Chondrocyte (in vitro differentiated cells): ENCODE measurements around the gene THAP3. TPM values are rescaled to one million over a fixed set of nuclear protein-coding genes. Genes with fewer than 3 reads are reported as not detected.

Experiments used
- DNase-seq: peaks from one replicate; pipeline ENCODE4 v3.0.0; 2021; ENCODE audit warnings: mixed read lengths, low spot score
- H3K27ac Mint-ChIP-seq: one replicate; pipeline ENCODE4 v1.8.0; 2021; ENCODE audit warnings: mild to moderate bottlenecking, moderate library complexity, mixed read lengths; ENCODE audit not compliant: unreplicated experiment
- H3K27me3 Mint-ChIP-seq: 2 replicates; pipeline ENCODE4 v1.8.0; 2021; ENCODE audit warnings: low read depth, mixed read lengths
- H3K36me3 Mint-ChIP-seq: 2 replicates; pipeline ENCODE4 v1.8.0; 2021; ENCODE audit warnings: low read depth, mixed read lengths
- H3K4me1 Mint-ChIP-seq: 2 replicates; pipeline ENCODE4 v1.8.0; 2021; ENCODE audit warnings: low read depth, mild to moderate bottlenecking, mixed read lengths
- H3K4me3 Mint-ChIP-seq: one replicate; pipeline ENCODE4 v1.8.0; 2021; ENCODE audit warnings: mild to moderate bottlenecking, moderate library complexity, mixed read lengths; ENCODE audit not compliant: unreplicated experiment
- H3K9me3 Mint-ChIP-seq: 2 replicates; pipeline ENCODE4 v1.8.0; 2021; ENCODE audit warnings: low read depth, mixed read lengths
- CTCF ChIP-seq: fragments of 200-600 bp; sonication (generic); IDR thresholded peaks from 2 replicates; pipeline ENCODE4 v1.5.0; 2021; ENCODE audit warnings: antibody characterized with exemption, mild to moderate bottlenecking, moderate library complexity
- total RNA-seq: library from RNA; stranded (reverse); gene quantifications from 3 replicates; pipeline ENCODE4 v1.2.1, GENCODE V29; 2021

Gene THAP3
- total RNA-seq, 1 donor from 2014 or later: 12.9 TPM

- Mint-ChIP-seq H3K36me3 (peaks cover 3% of the 10 kb centered on the region), H3K4me3 (no peak overlapping the region), H3K27me3 (no peaks in the 10 kb centered on the region), H3K27ac (peak overlapping the region; percentile 45), H3K4me1 (no peaks in the 10 kb centered on the region), H3K9me3 (no peaks in the 10 kb centered on the region)
- TF ChIP-seq CTCF: no peak
- no peak for DNase-seq
These were observed 36.4 kb upstream of the THAP3 start for GRCh38 chr1:6588128-6588892.

- Mint-ChIP-seq H3K4me1 (no peaks in the 10 kb centered on the region), H3K36me3 (peaks cover 5% of the 10 kb centered on the region), H3K27me3 (no peaks in the 10 kb centered on the region), H3K4me3 (no peak overlapping the region), H3K27ac (peak overlapping the region; percentile 45), H3K9me3 (no peaks in the 10 kb centered on the region)
- DNase-seq: no peak
- no peak for TF ChIP-seq CTCF
These were observed 35.7 kb upstream of the THAP3 start for GRCh38 chr1:6588893-6589520.

GRCh38 chr1:6590046-6590445, 34.6 kb upstream of the THAP3 start:
- DNase-seq: no peak
- H3K4me3 Mint-ChIP-seq: no peak overlapping the region
- peaks cover 8% of the 10 kb centered on the region for H3K36me3 Mint-ChIP-seq
- no peaks in the 10 kb centered on the region for H3K9me3 Mint-ChIP-seq
- no peaks in the 10 kb centered on the region for H3K27me3 Mint-ChIP-seq
- TF ChIP-seq CTCF: no peak
- no peaks in the 10 kb centered on the region for H3K4me1 Mint-ChIP-seq
- no peak overlapping the region for H3K27ac Mint-ChIP-seq

DNA sequence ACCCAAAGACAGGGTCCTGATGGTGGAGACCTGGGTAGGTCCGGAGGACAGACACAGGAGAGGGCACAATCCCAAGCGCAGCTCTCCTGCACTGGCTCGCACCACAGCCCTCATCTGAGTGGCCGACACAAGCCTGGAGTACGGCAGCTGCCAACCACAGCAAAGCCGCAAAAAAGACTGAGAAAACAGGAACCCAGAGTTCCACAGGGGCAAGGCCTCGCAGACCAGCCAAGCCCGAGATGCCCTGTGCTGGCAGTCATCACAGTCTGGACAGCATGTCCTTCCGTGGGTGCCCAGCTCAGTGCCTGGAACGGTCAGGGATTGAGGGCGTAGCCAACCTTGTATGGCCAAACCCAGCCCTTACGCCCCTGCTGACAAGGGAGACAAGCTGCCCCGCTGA, 33.4 kb upstream of the THAP3 start:
- peaks cover 4% of the 10 kb centered on the region for H3K4me1 Mint-ChIP-seq
- H3K36me3 Mint-ChIP-seq: peaks cover 17% of the 10 kb centered on the region
- H3K27me3 Mint-ChIP-seq: no peaks in the 10 kb centered on the region
- no peak for DNase-seq
- H3K9me3 Mint-ChIP-seq: no peaks in the 10 kb centered on the region
- H3K27ac Mint-ChIP-seq: no peak overlapping the region
- H3K4me3 Mint-ChIP-seq: no peak overlapping the region
- TF ChIP-seq CTCF: no peak

DNA sequence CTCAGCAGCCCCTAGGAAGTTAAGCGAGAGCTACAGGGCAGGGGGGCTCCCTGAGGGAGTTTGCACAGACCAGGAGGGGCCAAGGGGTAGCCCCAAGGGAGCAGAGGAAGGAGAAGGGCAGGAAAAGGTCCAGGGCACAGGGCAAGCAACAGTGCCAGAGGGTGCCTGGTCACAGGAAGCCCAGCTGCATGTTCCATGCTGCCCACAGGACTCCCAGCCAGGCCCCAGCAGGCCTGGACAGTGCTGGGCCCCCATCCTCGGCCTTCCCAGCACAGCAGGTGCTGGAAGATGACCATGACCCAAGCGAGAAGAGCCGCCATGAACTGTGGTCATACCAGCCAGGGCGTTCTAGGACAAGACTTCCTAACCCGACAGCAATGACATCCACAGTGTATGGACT, 33.0 kb upstream of the THAP3 start:
- Mint-ChIP-seq H3K27ac (no peak overlapping the region), H3K27me3 (no peaks in the 10 kb centered on the region), H3K4me1 (peaks cover 8% of the 10 kb centered on the region), H3K9me3 (no peaks in the 10 kb centered on the region), H3K4me3 (no peak overlapping the region), H3K36me3 (peaks cover 20% of the 10 kb centered on the region)
- DNase-seq: no peak
- no peak for TF ChIP-seq CTCF
